ENCODE results near the gene AQP4. TPM values are rescaled to one million over a fixed set of nuclear protein-coding genes. Genes with fewer than 3 reads are reported as not detected.

AQP4 gene
- total and polyA plus RNA-seq, 2 of the 13 experiments (the other 11 are each of a cell fraction or from before 2014, with no cell fraction given): 0.20 to 0.62 TPM

DNA sequence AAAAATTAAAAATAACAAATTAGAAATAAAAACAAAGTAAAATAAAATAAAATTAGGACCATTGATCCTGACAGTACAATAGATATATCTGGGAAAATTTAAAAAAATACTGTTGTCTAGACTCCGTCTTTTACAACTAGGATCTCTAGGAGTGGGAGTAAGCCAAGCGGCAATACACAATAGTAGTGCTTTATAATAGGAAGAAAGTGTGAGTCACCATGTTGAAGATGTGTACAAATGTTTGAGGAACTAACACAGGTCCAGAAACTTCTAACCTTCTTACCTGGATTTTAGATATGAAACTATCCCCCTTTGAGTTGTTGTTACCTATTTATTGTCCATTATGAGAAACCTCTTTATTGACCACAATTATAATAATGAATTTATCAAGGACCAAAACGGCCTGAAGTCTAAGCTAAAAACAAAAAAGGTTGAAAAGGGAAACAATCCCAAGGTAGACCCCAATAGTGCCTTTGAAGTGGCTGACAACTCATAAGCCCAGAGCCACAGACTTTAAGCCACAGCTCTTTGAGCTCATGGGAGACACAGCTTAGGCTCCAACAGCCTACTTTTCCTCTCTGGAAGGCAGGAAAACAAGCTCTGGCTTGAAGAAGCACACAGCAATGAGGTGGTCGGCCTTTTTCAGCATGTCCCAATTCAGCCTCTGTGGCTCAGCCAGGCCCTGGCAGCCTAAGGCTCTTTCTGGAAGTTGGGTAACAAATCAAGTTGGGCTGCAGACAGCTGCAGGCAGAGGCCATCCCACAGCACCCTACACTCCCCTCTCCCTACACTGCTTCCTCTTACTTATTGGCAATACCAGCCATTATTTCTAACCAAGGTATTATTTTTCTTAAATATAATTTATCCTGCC lies 62.9 kb downstream of the AQP4 start:
- FAIRE-seq (no peak), ATAC-seq (no peak), DNase-seq (ENCODE audit: low spot score) (no peak)
- H3K9ac ChIP-seq (ENCODE audit: insufficient read depth, low read depth, low read length): no peak overlapping the region
- no peak overlapping the region for H2AFZ ChIP-seq (ENCODE audit: low read length)
- BruUV-seq (replicated peaks): no TSS peak
- intact Hi-C loops (cut with micrococcal nuclease; ENCODE audit: unreplicated experiment) (no loop called here), in situ Hi-C loops (cut with HindIII; ENCODE audit: extremely low pct_ligation_motif_present, low pct_unique_long_range_greater_than_20kb) (loop anchor here (25.0 kb wide), 1 partner anchor 510 kb away; no protein-coding TSS in a partner anchor)
- WGBS (ENCODE audit: low lambda C conversion rate): 27% methylated on average over 3 of the region's 4 CpGs
- no peak overlapping the region for H3K27ac ChIP-seq (ENCODE audit: extremely low read length, insufficient read depth, low read length)
- H3K9me3 ChIP-seq (ENCODE audit: low read length): no peaks in the 10 kb centered on the region
- H3K4me3 ChIP-seq (replicated peaks in 1 of 3; ENCODE audit: insufficient read depth in 1 of 3, low read depth in 2 of 3, low read length in 3 of 3): no peak overlapping the region
- no peaks in the 10 kb centered on the region for H3K36me3 ChIP-seq (replicated peaks in 1 of 2; ENCODE audit: control insufficient read depth in 1 of 2, insufficient read depth in 2 of 2, low read length in 2 of 2)
- ChIA-PET CTCF (ENCODE audit: low intra/inter-chr PET ratio, low total read pairs) (no interaction called here), POLR2A (no interaction called here)
- H4K20me1 ChIP-seq (ENCODE audit: insufficient read depth, low read length): no peaks in the 10 kb centered on the region
- TF ChIP-seq HES4 (CRISPR knock-in tag; IDR thresholded peaks at IDR 0.05; ENCODE audit: borderline replicate concordance): no peak
- no peak for TF ChIP-seq ZNF367 (CRISPR knock-in tag; IDR thresholded peaks at IDR 0.05; ENCODE audit: borderline replicate concordance)
- TF ChIP-seq, protein P1, sequence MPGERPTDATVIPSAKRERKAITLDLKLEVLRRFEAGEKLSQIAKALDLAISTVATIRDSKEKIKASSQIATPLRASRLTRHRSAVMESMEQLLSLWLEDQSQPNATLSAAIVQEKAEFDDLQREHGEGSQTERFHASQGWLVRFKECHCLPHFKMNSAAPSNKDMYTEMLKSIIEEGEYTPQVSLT (CRISPR knock-in tag; IDR thresholded peaks at IDR 0.05; ENCODE audit: borderline replicate concordance, low read depth): no peak
- TF ChIP-seq SP1 (IDR thresholded peaks at IDR 0.05): no peak
- TF ChIP-seq SP1 (CRISPR knock-in tag; IDR thresholded peaks at IDR 0.05): no peak
- TF ChIP-seq ZBTB46 (CRISPR knock-in tag; IDR thresholded peaks at IDR 0.05; ENCODE audit: borderline replicate concordance): no peak
- no peak for TF ChIP-seq ZNF34 (CRISPR knock-in tag; IDR thresholded peaks at IDR 0.05; ENCODE audit: borderline replicate concordance)
- no peak for TF ChIP-seq SUZ12 (IDR thresholded peaks at IDR 0.05; ENCODE audit: low read depth, low read length)
- TF ChIP-seq ZSCAN20 (CRISPR knock-in tag; IDR thresholded peaks at IDR 0.05; ENCODE audit: borderline replicate concordance): no peak
- TF ChIP-seq E2F1 (CRISPR knock-in tag; IDR thresholded peaks at IDR 0.05): no peak
- no peaks in the 10 kb centered on the region for H3K4me1 ChIP-seq (ENCODE audit: insufficient read depth, low read length)
- no peaks in the 10 kb centered on the region for H3K27me3 ChIP-seq (ENCODE audit: control insufficient read depth in 1 of 2, insufficient read depth in 2 of 2, low read length in 2 of 2)
- H3K4me2 ChIP-seq (ENCODE audit: low read depth, low read length): no peak overlapping the region
- H3K79me2 ChIP-seq (ENCODE audit: insufficient read depth, low read length): no peaks in the 10 kb centered on the region

All from HepG2 (cell line).